ENCODE measurements around the gene CCNT2.

DNA sequence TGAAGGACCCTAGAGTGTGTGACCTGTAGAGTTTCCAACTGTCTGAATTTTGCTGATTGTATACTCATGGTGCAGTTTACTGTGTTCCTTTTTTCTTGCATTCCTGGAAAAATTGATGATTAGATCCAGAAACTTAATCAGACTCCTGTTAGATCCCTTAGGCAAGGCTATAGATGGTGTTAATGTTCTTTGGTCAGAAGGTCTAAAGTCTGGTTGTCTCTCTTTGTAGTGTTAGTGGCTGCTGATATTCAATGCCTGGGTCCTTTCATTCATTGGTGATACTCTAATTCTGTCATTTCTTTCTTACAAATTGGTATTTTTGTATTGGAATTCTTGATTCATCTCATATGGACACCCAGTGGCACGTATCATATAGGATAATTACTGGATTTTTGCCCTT lies 6.3 kb downstream of the CCNT2 start:
- TF ChIP-seq, protein P1, sequence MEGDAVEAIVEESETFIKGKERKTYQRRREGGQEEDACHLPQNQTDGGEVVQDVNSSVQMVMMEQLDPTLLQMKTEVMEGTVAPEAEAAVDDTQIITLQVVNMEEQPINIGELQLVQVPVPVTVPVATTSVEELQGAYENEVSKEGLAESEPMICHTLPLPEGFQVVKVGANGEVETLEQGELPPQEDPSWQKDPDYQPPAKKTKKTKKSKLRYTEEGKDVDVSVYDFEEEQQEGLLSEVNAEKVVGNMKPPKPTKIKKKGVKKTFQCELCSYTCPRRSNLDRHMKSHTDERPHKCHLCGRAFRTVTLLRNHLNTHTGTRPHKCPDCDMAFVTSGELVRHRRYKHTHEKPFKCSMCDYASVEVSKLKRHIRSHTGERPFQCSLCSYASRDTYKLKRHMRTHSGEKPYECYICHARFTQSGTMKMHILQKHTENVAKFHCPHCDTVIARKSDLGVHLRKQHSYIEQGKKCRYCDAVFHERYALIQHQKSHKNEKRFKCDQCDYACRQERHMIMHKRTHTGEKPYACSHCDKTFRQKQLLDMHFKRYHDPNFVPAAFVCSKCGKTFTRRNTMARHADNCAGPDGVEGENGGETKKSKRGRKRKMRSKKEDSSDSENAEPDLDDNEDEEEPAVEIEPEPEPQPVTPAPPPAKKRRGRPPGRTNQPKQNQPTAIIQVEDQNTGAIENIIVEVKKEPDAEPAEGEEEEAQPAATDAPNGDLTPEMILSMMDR (conservative IDR thresholded peaks at IDR 0.05; ENCODE audit: low read length) = no peak
- no peak for TF ChIP-seq EZH2phosphoT487 (IDR thresholded peaks at IDR 0.05; ENCODE audit: borderline replicate concordance, low read depth, low read length)

Data from OCI-LY7 (cell line).